DND-41 (cell line): ENCODE data around the gene ZCCHC14.

ENCODE experiments used
- CTCF ChIP-seq: IDR thresholded peaks from 2 replicates; pipeline ENCODE4 v1.5.1; 2012; ENCODE audit warnings: borderline replicate concordance, low read length, moderate library complexity, mild to moderate bottlenecking; ENCODE audit not compliant: poor library complexity, severe bottlenecking; ENCODE audit errors: extremely low read depth
- EZH2 ChIP-seq: IDR thresholded peaks from 3 replicates; pipeline ENCODE4 v1.6.1; 2012; ENCODE audit warnings: borderline replicate concordance, low read depth, mild to moderate bottlenecking, moderate library complexity, low read length, inconsistent platforms; ENCODE audit not compliant: severe bottlenecking

- no peak for TF ChIP-seq CTCF
- no peak for TF ChIP-seq EZH2
These were observed 120.5 kb downstream of the ZCCHC14 start for GRCh38 chr16:87372305-87372704.
